OCI-LY3 (cell line): ENCODE data around the gene LSP1.

ENCODE experiments used
- H2AFZ ChIP-seq: fragments of 200-600, 300-600 bp; shearing (Covaris generic); 2 replicates; pipeline ENCODE4 v1.6.0; 2014; ENCODE audit warnings: antibody characterized with exemption, low read depth, low read length
- H3K27ac ChIP-seq: fragments of 200-600, 300-600 bp; sonication (generic); 2 replicates; pipeline ENCODE4 v1.5.1; 2014; ENCODE audit warnings: mild to moderate bottlenecking, low read length, moderate library complexity, mixed read lengths
- H3K27me3 ChIP-seq: fragments of 200-600, 300-600 bp; sonication (generic); 2 replicates; pipeline ENCODE4 v1.6.1; 2014; ENCODE audit warnings: low read depth, low read length, mixed read lengths
- H3K36me3 ChIP-seq: fragments of 200-600, 300-600 bp; sonication (generic); replicated peaks from 2 replicates; pipeline ENCODE3; 2014; ENCODE audit warnings: low read depth, low read length, mixed read lengths
- H3K4me1 ChIP-seq: fragments of 300-600, 200-600 bp; sonication (generic); 2 replicates; pipeline ENCODE4 v1.6.1; 2014; ENCODE audit warnings: low read length, mixed read lengths
- H3K4me2 ChIP-seq: fragments of 200-600, 300-600 bp; sonication (generic); 2 replicates; pipeline ENCODE4 v1.6.1; 2014; ENCODE audit warnings: low read length, mixed read lengths
- H3K4me3 ChIP-seq: fragments of 300-600, 200-600 bp; sonication (generic); 2 replicates; pipeline ENCODE4 v1.5.1; 2014; ENCODE audit warnings: antibody characterized with exemption, mild to moderate bottlenecking, low read length, moderate library complexity
- H3K79me2 ChIP-seq: fragments of 300-600, 200-600 bp; shearing (Covaris generic); 2 replicates; pipeline ENCODE4 v1.6.1; 2014; ENCODE audit warnings: mild to moderate bottlenecking, low read length, mixed read lengths
- H3K9ac ChIP-seq: fragments of 300-600, 200-600 bp; shearing (Covaris generic); 2 replicates; pipeline ENCODE4 v1.6.0; 2014; ENCODE audit warnings: mild to moderate bottlenecking, low read length, moderate library complexity
- H3K9me3 ChIP-seq: fragments of 200-600, 300-600 bp; shearing (Covaris generic); 2 replicates; pipeline ENCODE4 v1.6.1; 2014; ENCODE audit warnings: low read length, mixed read lengths; ENCODE audit not compliant: insufficient read depth
- H4K20me1 ChIP-seq: fragments of 200-600, 300-600 bp; sonication (generic); 2 replicates; pipeline ENCODE4 v1.6.1; 2016; ENCODE audit warnings: low read length, mixed read lengths; ENCODE audit not compliant: insufficient read depth
- EZH2phosphoT487 ChIP-seq: fragments of 200-600 bp; shearing (Covaris generic); IDR thresholded peaks from 2 replicates; pipeline ENCODE4 v1.6.1; 2018; ENCODE audit warnings: antibody characterized with exemption, mixed run types, low read depth
- TF ChIP-seq, protein P1 (sequence below): fragments of 200-600, 300-600 bp; sonication (generic); IDR thresholded peaks from 2 replicates; pipeline ENCODE4 v1.5.1; 2014; ENCODE audit warnings: antibody characterized with exemption, low read length, low read depth

The LSP1 gene

DNA sequence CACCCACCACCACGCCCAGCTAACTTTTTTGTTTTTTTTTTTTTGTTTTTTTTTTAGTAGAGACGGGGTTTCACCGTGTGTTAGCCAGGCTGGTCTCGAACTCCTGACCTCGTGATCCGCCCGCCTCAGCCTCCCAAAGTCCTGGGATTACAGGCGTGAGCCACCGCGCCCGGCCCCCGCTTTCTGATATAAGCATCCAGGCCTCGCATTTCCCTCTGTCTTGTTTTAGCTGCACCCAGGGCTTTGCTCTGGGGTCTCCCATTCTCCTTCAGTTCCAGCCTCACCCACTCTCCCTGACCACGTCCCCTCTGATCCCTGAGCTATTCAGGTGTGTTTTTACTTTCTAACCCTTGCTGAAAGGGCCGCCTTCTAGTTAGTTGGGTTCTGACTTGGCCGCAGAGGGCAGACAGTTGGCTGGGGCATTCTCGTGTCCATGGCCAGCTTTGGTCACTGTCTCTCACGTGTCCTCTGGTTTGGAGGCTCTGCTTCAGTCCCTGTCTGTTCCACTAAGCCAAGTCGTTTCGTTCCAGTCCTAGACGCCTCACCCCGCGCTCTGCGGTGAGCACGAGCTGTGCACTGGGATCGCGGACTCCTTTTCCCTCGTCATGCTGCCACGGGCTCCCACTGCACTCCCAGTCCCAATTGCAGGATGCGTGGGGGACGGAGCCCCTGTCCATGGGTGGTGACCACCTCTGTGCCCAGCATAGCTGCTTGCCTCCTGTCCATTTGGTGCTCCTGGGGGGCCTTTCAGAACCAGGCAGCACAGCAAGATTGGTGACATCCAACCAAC lies 60.6 kb downstream of the LSP1 start:
- no peaks in the 10 kb centered on the region for H3K9me3 ChIP-seq
- H3K79me2 ChIP-seq = no peaks in the 10 kb centered on the region
- no peak overlapping the region for H3K9ac ChIP-seq
- no peak overlapping the region for H3K4me3 ChIP-seq
- H3K4me1 ChIP-seq = no peaks in the 10 kb centered on the region
- TF ChIP-seq, protein P1, sequence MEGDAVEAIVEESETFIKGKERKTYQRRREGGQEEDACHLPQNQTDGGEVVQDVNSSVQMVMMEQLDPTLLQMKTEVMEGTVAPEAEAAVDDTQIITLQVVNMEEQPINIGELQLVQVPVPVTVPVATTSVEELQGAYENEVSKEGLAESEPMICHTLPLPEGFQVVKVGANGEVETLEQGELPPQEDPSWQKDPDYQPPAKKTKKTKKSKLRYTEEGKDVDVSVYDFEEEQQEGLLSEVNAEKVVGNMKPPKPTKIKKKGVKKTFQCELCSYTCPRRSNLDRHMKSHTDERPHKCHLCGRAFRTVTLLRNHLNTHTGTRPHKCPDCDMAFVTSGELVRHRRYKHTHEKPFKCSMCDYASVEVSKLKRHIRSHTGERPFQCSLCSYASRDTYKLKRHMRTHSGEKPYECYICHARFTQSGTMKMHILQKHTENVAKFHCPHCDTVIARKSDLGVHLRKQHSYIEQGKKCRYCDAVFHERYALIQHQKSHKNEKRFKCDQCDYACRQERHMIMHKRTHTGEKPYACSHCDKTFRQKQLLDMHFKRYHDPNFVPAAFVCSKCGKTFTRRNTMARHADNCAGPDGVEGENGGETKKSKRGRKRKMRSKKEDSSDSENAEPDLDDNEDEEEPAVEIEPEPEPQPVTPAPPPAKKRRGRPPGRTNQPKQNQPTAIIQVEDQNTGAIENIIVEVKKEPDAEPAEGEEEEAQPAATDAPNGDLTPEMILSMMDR = no peak
- no peak for TF ChIP-seq EZH2phosphoT487
- no peaks in the 10 kb centered on the region for H3K27me3 ChIP-seq
- no peaks in the 10 kb centered on the region for H3K36me3 ChIP-seq
- H2AFZ ChIP-seq = no peak overlapping the region
- no peak overlapping the region for H3K27ac ChIP-seq
- no peak overlapping the region for H3K4me2 ChIP-seq
- H4K20me1 ChIP-seq = peaks cover 4% of the 10 kb centered on the region; the same call in 1 of the 2 replicates

DNA sequence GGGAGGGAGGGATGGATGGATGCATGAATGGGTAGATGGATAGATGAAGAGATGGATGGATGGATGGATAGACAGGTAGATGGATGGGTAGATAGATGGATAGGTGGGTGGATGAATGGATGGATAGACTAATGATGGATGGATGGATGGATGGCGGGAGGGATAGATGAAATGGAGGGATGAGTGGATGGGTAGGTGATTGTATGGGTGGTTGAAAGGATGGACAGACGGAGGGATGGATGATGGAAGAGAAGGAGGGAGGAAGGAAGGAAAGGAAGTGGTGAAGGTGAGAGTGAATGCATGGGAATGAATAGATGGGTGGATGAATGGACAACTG lies 62.9 kb downstream of the LSP1 start:
- H3K27ac ChIP-seq = no peak overlapping the region
- H3K4me1 ChIP-seq = no peaks in the 10 kb centered on the region
- H3K9me3 ChIP-seq = no peaks in the 10 kb centered on the region
- no peaks in the 10 kb centered on the region for H3K79me2 ChIP-seq
- H3K36me3 ChIP-seq = no peaks in the 10 kb centered on the region
- peaks cover 4% of the 10 kb centered on the region; the same call in 1 of the 2 replicates for H4K20me1 ChIP-seq
- H2AFZ ChIP-seq = no peak overlapping the region
- TF ChIP-seq, protein P1 = no peak
- no peak for TF ChIP-seq EZH2phosphoT487
- H3K4me2 ChIP-seq = no peak overlapping the region
- H3K4me3 ChIP-seq = no peak overlapping the region
- H3K9ac ChIP-seq = no peak overlapping the region
- peaks cover under 1% of the 10 kb centered on the region; the same call in 1 of the 2 replicates for H3K27me3 ChIP-seq

DNA sequence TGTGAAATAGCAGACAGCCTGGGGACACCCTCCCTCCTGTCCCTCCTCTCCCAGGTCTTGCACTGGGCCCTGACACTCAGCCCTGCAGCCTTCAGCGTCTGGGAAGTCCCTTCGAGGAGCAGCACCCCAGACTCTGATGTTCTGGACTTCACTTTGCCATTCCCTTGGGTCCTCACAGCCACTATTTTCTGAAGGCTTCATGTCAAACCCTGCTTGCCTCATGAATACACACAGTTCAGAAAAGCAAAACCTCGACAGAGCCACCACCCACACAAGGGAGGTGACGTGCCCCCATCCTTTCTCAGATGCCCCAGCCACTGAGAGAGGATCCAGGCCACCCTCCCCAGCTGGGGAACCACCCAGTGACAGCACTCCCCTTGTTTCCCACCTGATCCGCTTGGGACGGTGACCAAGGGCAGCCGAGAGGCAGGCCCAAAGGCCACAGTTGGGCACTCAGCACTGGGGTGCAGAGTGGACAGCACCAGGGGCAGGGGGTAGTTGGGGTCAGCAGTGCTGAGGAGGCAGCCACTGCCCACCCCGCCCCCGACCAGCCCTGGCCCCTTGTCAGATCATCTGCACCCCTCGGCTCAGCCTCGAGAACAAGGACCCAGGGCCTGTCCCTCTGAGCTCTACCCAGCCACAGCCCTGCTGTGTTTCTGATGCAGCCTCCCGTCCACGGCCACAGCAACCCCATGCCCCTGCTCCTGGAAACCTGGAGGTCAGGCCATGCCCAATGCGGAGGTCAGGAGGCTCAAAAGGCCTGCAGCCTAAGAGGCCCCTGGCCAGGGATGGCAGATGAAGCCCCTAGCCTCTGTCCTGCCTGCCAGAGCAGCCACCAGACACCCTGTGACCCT lies 63.5 kb downstream of the LSP1 start:
- Histone ChIP-seq H3K4me2 (no peak overlapping the region), H3K27ac (no peak overlapping the region), H2AFZ (no peak overlapping the region), H3K27me3 (peaks cover 7% of the 10 kb centered on the region; the same call in 1 of the 2 replicates), H3K9me3 (no peaks in the 10 kb centered on the region), H3K79me2 (no peaks in the 10 kb centered on the region), H3K9ac (no peak overlapping the region), H3K36me3 (no peaks in the 10 kb centered on the region), H3K4me1 (no peaks in the 10 kb centered on the region), H3K4me3 (no peak overlapping the region), H4K20me1 (peaks cover 4% of the 10 kb centered on the region; the same call in 1 of the 2 replicates)
- TF ChIP-seq, protein P1 = no peak

DNA sequence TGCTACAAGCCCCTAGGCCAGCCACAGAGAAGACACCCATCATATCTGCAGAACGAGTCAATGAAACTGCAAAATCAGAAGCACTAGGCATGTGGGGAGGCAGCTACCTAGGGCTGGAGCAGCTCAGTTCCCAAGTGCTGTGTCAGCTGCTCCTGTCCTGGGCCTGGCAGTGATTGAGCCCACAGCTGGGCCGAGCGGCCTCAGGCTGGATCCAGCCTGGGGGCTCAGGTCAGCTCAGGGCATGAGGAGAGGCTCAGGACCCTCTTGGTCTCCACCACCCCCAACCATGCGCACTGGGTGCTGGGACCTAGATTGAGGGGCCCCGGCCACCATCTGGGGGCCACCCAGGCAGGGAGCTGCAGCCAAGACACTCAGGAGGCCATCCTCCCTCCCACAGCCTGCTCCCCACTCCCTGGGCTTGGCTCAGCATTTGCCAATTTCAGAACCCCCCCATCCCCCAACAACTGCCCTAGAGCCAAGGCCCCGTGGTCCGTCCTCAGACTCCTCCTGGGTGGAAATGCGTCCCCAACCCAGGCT lies 64.2 kb downstream of the LSP1 start:
- no peaks in the 10 kb centered on the region for H3K9me3 ChIP-seq
- no peak overlapping the region for H3K4me3 ChIP-seq

More for the DNA sequence above, 64.2 kb downstream of the LSP1 start:
- no peaks in the 10 kb centered on the region for H3K79me2 ChIP-seq
- H3K36me3 ChIP-seq = no peaks in the 10 kb centered on the region
- H3K4me1 ChIP-seq = no peaks in the 10 kb centered on the region
- peaks cover 4% of the 10 kb centered on the region; the same call in 1 of the 2 replicates for H4K20me1 ChIP-seq
- no peak for TF ChIP-seq EZH2phosphoT487
- TF ChIP-seq, protein P1 = no peak
- no peak overlapping the region for H2AFZ ChIP-seq
- no peak overlapping the region for H3K4me2 ChIP-seq
- no peak overlapping the region for H3K9ac ChIP-seq
- no peak overlapping the region for H3K27ac ChIP-seq
- peaks cover 10% of the 10 kb centered on the region; the same call in 1 of the 2 replicates for H3K27me3 ChIP-seq
